Esophagus mucosa (tissue), 1 donor: ENCODE data around the gene TOX2. TPM values are rescaled to one million over a fixed set of nuclear protein-coding genes. Genes with fewer than 3 reads are reported as not detected.

ENCODE experiments used
- ATAC-seq: fragments of 200-7000 bp; cut with Tn5 transposase; one replicate; pipeline ENCODE4 v1.9.1; 2020
- total RNA-seq: library from RNA; stranded (reverse); gene quantifications from one replicate; pipeline ENCODE4 v1.2.4, GENCODE V29; 2023
- donor health status: DM: yes; HTN: yes; CAD: no.

TOX2 gene
- total RNA-seq, 1 donor from 2014 or later: 1.2 TPM

GRCh38 chr20:44001667-44002596, 87.3 kb downstream of the TOX2 start:
- ATAC-seq: no peak

- no peak for ATAC-seq
Observed at GRCh38 chr20:44002861-44003260, 88.2 kb downstream of the TOX2 start.

- ATAC-seq: no peak
Observed at GRCh38 chr20:44003609-44004008, 89.0 kb downstream of the TOX2 start.

GRCh38 chr20:44004306-44004915, 89.8 kb downstream of the TOX2 start:
- no peak for ATAC-seq

- no peak for ATAC-seq
Observed at GRCh38 chr20:44005661-44006060, 91.0 kb downstream of the TOX2 start.

- no peak for ATAC-seq
Observed at GRCh38 chr20:44006126-44006525, 91.5 kb downstream of the TOX2 start.

- no peak for ATAC-seq
Observed at GRCh38 chr20:44006578-44006977, 91.9 kb downstream of the TOX2 start.

- ATAC-seq: no peak
Observed at GRCh38 chr20:44008806-44009678, 94.4 kb downstream of the TOX2 start.

- ATAC-seq: no peak
Observed at GRCh38 chr20:44009679-44009992, 95.0 kb downstream of the TOX2 start.

GRCh38 chr20:44010162-44010704, 95.6 kb downstream of the TOX2 start:
- ATAC-seq: no peak

GRCh38 chr20:44011251-44011940, 96.7 kb downstream of the TOX2 start:
- no peak for ATAC-seq

GRCh38 chr20:44012466-44013226, 98.0 kb downstream of the TOX2 start:
- ATAC-seq: no peak

- ATAC-seq: no peak
Observed at GRCh38 chr20:44014807-44015732, 100.4 kb downstream of the TOX2 start.

- ATAC-seq: no peak
Observed at GRCh38 chr20:44015733-44016103, 101.1 kb downstream of the TOX2 start.

- no peak for ATAC-seq
Observed at GRCh38 chr20:44016525-44016924, 101.9 kb downstream of the TOX2 start.

GRCh38 chr20:44017211-44017610, 102.6 kb downstream of the TOX2 start:
- ATAC-seq: no peak

- no peak for ATAC-seq
Observed at GRCh38 chr20:44017905-44018258, 103.2 kb downstream of the TOX2 start.

- ATAC-seq: peak; percentile 67
Observed at GRCh38 chr20:44018259-44018941, 103.7 kb downstream of the TOX2 start.

- no peak for ATAC-seq
Observed at GRCh38 chr20:44018942-44019637, 104.4 kb downstream of the TOX2 start.
